Fibroblast of lung (primary cell): ENCODE results near the gene TAS1R3.

Source experiments
- CTCF ChIP-seq, 2 donors: IDR thresholded peaks in 1 of 2; conservative IDR thresholded peaks in 1 of 2; 1 replicate in 1 of 2; 2 replicates in 1 of 2; pipeline ENCODE4 v1.5.1; 2011 to 2012; ENCODE audit warnings: low read length in 2 of 2, control low read depth in 1 of 2, inconsistent platforms in 1 of 2, low read depth in 1 of 2, mild to moderate bottlenecking in 1 of 2
- EZH2 ChIP-seq: IDR thresholded peaks from 2 replicates; pipeline ENCODE4 v1.5.1; 2012; ENCODE audit warnings: low read length, control low read depth, mild to moderate bottlenecking; ENCODE audit errors: missing control alignments

- no peak for TF ChIP-seq CTCF (conservative IDR thresholded peaks at IDR 0.05 in 1 of 2, IDR thresholded peaks at IDR 0.05 in 1 of 2; ENCODE audit: low read depth in 1 of 2, low read length in 2 of 2)
- no peak for TF ChIP-seq EZH2
Observed at GRCh38 chr1:1283821-1284220, 47.3 kb upstream of the TAS1R3 start.
